ENCODE measurements around the gene EPHB2. TPM values are rescaled to one million over a fixed set of nuclear protein-coding genes. Genes with fewer than 3 reads are reported as not detected.

Gene EPHB2
- total and polyA plus RNA-seq, 8 donors, result 0.13 to 88.1 (median 2.6) TPM; not detected in 1

DNA sequence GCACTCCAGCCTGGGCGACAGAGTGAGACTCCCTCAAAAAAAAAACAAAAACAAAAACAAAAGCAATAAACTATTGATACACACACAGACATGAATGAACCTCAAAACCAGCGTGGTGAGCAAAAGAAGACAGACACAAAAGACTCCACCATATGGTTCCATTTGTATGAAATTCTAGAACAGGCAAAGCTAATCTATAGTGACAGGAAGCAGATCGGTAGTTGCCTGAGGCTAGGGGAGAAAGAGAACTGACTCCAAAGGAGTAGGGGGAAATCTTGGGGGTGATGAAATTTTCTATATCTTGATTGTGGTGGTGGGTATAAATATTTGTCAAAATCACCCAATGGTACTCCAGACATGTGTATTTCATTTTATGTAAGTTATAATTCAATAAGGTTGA lies 241.2 kb downstream of the EPHB2 start:
- Histone ChIP-seq H3K27me3 (peaks cover 15 to 65% (median 32%) of the 10 kb centered on the region in 3 donors), H3K4me3 (no peak overlapping the region), H3K4me1 (peaks cover 0 to 10% (median 4%) of the 10 kb centered on the region in 4 donors), H3K9me3 (peaks cover 0 to 9% (median 3%) of the 10 kb centered on the region in 4 donors), H3K36me3 (no peaks in the 10 kb centered on the region), H3K27ac (no peak overlapping the region)
- DNase-seq, result no peak
- intact Hi-C loops (cut with DNase I; ENCODE audit: low total_unique reads), result no loop called here
- WGBS, 5 donors, result 57 to 83% (median 80%) methylated on average over 3 of the region's 3 CpGs
- no peak for TF ChIP-seq POLR2AphosphoS5 (IDR thresholded peaks at IDR 0.05)
- TF ChIP-seq, protein P1, sequence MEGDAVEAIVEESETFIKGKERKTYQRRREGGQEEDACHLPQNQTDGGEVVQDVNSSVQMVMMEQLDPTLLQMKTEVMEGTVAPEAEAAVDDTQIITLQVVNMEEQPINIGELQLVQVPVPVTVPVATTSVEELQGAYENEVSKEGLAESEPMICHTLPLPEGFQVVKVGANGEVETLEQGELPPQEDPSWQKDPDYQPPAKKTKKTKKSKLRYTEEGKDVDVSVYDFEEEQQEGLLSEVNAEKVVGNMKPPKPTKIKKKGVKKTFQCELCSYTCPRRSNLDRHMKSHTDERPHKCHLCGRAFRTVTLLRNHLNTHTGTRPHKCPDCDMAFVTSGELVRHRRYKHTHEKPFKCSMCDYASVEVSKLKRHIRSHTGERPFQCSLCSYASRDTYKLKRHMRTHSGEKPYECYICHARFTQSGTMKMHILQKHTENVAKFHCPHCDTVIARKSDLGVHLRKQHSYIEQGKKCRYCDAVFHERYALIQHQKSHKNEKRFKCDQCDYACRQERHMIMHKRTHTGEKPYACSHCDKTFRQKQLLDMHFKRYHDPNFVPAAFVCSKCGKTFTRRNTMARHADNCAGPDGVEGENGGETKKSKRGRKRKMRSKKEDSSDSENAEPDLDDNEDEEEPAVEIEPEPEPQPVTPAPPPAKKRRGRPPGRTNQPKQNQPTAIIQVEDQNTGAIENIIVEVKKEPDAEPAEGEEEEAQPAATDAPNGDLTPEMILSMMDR (IDR thresholded peaks at IDR 0.05), result no peak
- TF ChIP-seq POLR2A (IDR thresholded peaks at IDR 0.05), result no peak
- no peak for TF ChIP-seq EP300 (IDR thresholded peaks at IDR 0.05)

DNA sequence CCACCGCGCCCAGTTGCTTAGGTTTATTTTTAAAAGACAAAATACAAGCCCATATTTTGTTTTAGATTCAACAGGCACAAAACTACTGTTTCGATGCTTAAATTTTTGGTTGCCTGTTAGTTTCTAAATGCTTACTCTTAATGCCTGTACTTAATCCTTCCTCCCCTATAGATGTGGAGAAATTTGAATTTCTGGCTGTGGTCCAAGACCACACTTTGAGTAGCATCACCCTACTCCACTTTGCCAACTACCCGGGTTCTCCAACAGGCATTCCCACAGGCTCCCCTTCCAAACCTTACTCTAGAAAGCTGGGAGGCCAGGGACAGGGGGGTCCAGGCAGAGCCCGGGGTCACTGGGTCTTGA lies 242.0 kb downstream of the EPHB2 start:
- Histone ChIP-seq H3K4me1 (peaks cover 0 to 10% (median 4%) of the 10 kb centered on the region in 4 donors), H3K27ac (no peak overlapping the region), H3K9me3 (peaks cover 0 to 9% (median 3%) of the 10 kb centered on the region in 4 donors), H3K36me3 (no peaks in the 10 kb centered on the region), H3K27me3 (peaks cover 15 to 60% (median 32%) of the 10 kb centered on the region in 3 donors), H3K4me3 (peak overlapping the region in 1 of 4 donors; percentile 13)
- no peak for TF ChIP-seq EP300 (IDR thresholded peaks at IDR 0.05)
- no peak for TF ChIP-seq POLR2AphosphoS5 (IDR thresholded peaks at IDR 0.05)
- no peak for TF ChIP-seq POLR2A (IDR thresholded peaks at IDR 0.05)
- TF ChIP-seq, protein P1 (IDR thresholded peaks at IDR 0.05), result no peak
- DNase-seq, result no peak
- intact Hi-C loops (cut with DNase I; ENCODE audit: low total_unique reads), result no loop called here
- 74 to 86% (median 84%) methylated on average over 5 of the region's 5 CpGs for WGBS, 5 donors

DNA sequence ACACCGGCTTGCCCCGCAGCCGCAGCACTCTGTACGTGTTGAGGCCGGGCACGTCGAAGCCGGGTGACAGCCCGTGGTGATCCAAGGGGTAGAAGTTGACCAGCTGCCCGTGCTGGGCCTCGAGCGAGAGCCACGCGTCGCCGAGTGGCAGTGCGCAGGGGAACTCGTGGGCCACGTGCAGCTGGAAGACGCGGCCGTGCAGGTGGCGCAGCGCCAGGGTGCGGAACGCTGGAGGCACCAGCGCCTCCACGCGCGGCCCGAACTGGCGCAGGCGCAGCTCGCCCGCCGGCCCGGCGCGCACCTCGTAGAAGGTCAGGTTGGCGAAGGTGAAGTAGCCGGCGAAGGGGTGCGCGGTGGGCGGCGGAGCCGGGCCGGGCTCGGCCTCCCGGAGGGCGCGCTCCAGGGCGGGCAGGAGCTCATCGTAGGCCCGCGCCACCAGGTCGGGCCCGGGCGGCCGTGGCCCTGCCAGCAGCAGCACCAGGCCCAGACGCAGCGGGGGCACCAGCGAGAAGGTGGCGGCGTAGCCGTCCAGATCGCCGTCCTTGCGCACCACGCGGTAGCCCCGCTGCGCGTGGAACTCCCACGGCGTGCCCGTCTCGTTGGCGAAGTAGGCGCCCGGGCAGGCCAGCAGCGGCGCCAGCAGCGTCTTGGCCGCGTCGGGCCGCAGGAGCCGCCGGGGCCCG lies 242.6 kb downstream of the EPHB2 start:
- Histone ChIP-seq H3K4me3 (peak overlapping the region in 1 of 4 donors; percentile 13), H3K4me1 (peaks cover 0 to 10% (median 4%) of the 10 kb centered on the region in 4 donors), H3K9me3 (peaks cover 0 to 9% (median 3%) of the 10 kb centered on the region in 4 donors), H3K27me3 (peaks cover 15 to 58% (median 32%) of the 10 kb centered on the region in 3 donors), H3K27ac (no peak overlapping the region), H3K36me3 (no peaks in the 10 kb centered on the region)
- WGBS, 5 donors, result 9 to 20% (median 12%) methylated on average over 41 to 92 of the region's 92 CpGs
- DNase-seq, result peak in 1 of 2 donors; percentile 35
- intact Hi-C loops (cut with DNase I; ENCODE audit: low total_unique reads), result no loop called here
- TF ChIP-seq POLR2AphosphoS5 (IDR thresholded peaks at IDR 0.05) (no peak), POLR2A (IDR thresholded peaks at IDR 0.05) (no peak), EP300 (IDR thresholded peaks at IDR 0.05) (no peak)
- TF ChIP-seq, protein P1 (IDR thresholded peaks at IDR 0.05), result no peak

DNA sequence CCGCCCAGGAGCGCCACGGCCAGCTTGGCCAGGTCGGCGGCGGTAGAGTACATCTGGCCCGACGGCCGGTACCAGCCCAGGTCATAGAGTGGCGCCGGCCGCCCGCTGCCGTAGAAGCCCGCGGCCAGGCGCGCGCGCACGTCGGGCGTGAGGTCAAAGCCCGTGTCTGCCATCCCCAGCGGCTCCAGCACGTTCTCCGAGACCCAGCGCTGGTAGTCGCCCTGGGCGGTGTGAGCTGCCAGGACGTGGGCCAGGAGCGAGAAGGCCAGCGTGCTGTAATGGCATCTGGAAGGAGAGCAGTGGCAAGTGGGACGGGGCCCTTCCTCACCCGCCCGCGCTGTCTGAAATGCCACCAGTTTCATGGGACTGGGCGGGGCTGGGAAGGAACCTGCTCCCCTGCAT lies 243.1 kb downstream of the EPHB2 start:
- whole genome bisulfite sequencing, 5 donors, result 9 to 80% (median 12%) methylated on average over 1 to 38 of the region's 38 CpGs
- peaks cover 15 to 59% (median 32%) of the 10 kb centered on the region in 3 donors for H3K27me3 ChIP-seq

More for the DNA sequence above, 243.1 kb downstream of the EPHB2 start:
- Histone ChIP-seq H3K27ac (no peak overlapping the region), H3K4me3 (peak overlapping the region in 1 of 4 donors; percentile 13), H3K4me1 (peaks cover 0 to 10% (median 4%) of the 10 kb centered on the region in 4 donors), H3K9me3 (peaks cover 0 to 9% (median 3%) of the 10 kb centered on the region in 4 donors), H3K36me3 (no peaks in the 10 kb centered on the region)
- DNase-seq, result no peak
- TF ChIP-seq, protein P1 (IDR thresholded peaks at IDR 0.05), result no peak
- TF ChIP-seq POLR2A (IDR thresholded peaks at IDR 0.05) (no peak), EP300 (IDR thresholded peaks at IDR 0.05) (no peak), POLR2AphosphoS5 (IDR thresholded peaks at IDR 0.05) (no peak)
- intact Hi-C loops (cut with DNase I; ENCODE audit: low total_unique reads), result no loop called here
